OCI-LY1 (cell line): ENCODE results near the gene KATNAL1.

Experiments
- H2AFZ ChIP-seq: fragments of 200-600 bp; sonication (generic), shearing (Covaris generic); 2 replicates; pipeline ENCODE4 v1.6.0; 2014; ENCODE audit warnings: antibody characterized with exemption, mild to moderate bottlenecking, low read length
- H3F3A ChIP-seq: fragments of 200-600 bp; sonication (generic), shearing (Covaris generic); 2 replicates; pipeline ENCODE4 v1.6.0; 2014; ENCODE audit warnings: mild to moderate bottlenecking, antibody characterized with exemption, low read length, moderate library complexity; ENCODE audit not compliant: insufficient read depth
- H3K27ac ChIP-seq: fragments of 200-600 bp; sonication (generic); 2 replicates; pipeline ENCODE4 v1.5.1; 2014; ENCODE audit warnings: low read length, mixed run types, mild to moderate bottlenecking, low read depth; ENCODE audit not compliant: poor library complexity, severe bottlenecking
- H3K27me3 ChIP-seq: fragments of 200-600 bp; sonication (generic); 2 replicates; pipeline ENCODE4 v1.6.0; 2014; ENCODE audit warnings: antibody characterized with exemption, mild to moderate bottlenecking, low read length, moderate library complexity; ENCODE audit not compliant: insufficient read depth
- H3K36me3 ChIP-seq: fragments of 200-600 bp; sonication (generic); 2 replicates; pipeline ENCODE4 v1.6.1; 2014; ENCODE audit warnings: mild to moderate bottlenecking, antibody characterized with exemption, low read length, moderate library complexity, mixed read lengths; ENCODE audit not compliant: insufficient read depth
- H3K4me1 ChIP-seq: fragments of 200-600 bp; sonication (generic); 2 replicates; pipeline ENCODE4 v1.5.1; 2014; ENCODE audit warnings: mild to moderate bottlenecking, low read length, moderate library complexity; ENCODE audit not compliant: insufficient read depth, severe bottlenecking
- H3K4me2 ChIP-seq: fragments of 200-600 bp; sonication (generic), shearing (Covaris generic); 2 replicates; pipeline ENCODE4 v1.6.1; 2014; ENCODE audit warnings: low read length
- H3K4me3 ChIP-seq: fragments of 200-600 bp; sonication (generic); 2 replicates; pipeline ENCODE4 v1.5.1; 2014; ENCODE audit warnings: low read length, low read depth, mild to moderate bottlenecking, mixed read lengths; ENCODE audit not compliant: poor library complexity, severe bottlenecking
- H3K79me2 ChIP-seq: fragments of 200-600 bp; shearing (Covaris generic); 2 replicates; pipeline ENCODE4 v1.6.1; 2016; ENCODE audit warnings: mixed run types, low read length, mixed read lengths; ENCODE audit not compliant: insufficient read depth
- H3K9ac ChIP-seq: fragments of 200-600 bp; sonication (generic), shearing (Covaris generic); 2 replicates; pipeline ENCODE4 v1.6.1; 2014; ENCODE audit warnings: mild to moderate bottlenecking, low read length, mixed read lengths
- H3K9me2 ChIP-seq: fragments of 200-600 bp; sonication (generic), shearing (Covaris generic); 2 replicates; pipeline ENCODE4 v1.6.1; 2014; ENCODE audit warnings: low read depth, mild to moderate bottlenecking, low read length, mixed read lengths
- H3K9me3 ChIP-seq: fragments of 200-600 bp; shearing (Covaris generic); 2 replicates; pipeline ENCODE4 v1.6.1; 2014; ENCODE audit warnings: low read length, mixed read lengths
- H4K20me1 ChIP-seq: fragments of 200-600 bp; sonication (generic), shearing (Covaris generic); 2 replicates; pipeline ENCODE4 v1.6.0; 2016; ENCODE audit warnings: mild to moderate bottlenecking, low read length; ENCODE audit not compliant: insufficient read depth
- CTCF ChIP-seq: fragments of 200-600 bp; sonication (generic), shearing (Covaris generic); IDR thresholded peaks from 2 replicates; pipeline ENCODE4 v1.5.1; 2017; ENCODE audit warnings: mild to moderate bottlenecking, antibody characterized with exemption, low read length, moderate library complexity, mixed read lengths
- EZH2 ChIP-seq: fragments of 200-600 bp; sonication (generic), shearing (Covaris generic); IDR thresholded peaks from 2 replicates; pipeline ENCODE4 v1.8.0; 2017; ENCODE audit warnings: borderline replicate concordance, mixed run types, mild to moderate bottlenecking, antibody characterized with exemption, low read length, moderate library complexity, mixed read lengths

KATNAL1 gene

GRCh38 chr13:30256713-30257467 lies 50.5 kb downstream of the KATNAL1 start:
- H3K27ac ChIP-seq = peak overlapping the region; percentile 38
- TF ChIP-seq CTCF (peak; percentile 22; the same call in 1 of the 2 replicates), EZH2 (no peak)
- no peaks in the 10 kb centered on the region for H3F3A ChIP-seq
- H3K4me3 ChIP-seq = no peak overlapping the region
- H2AFZ ChIP-seq = no peak overlapping the region
- peaks cover 16% of the 10 kb centered on the region for H3K4me1 ChIP-seq
- H3K4me2 ChIP-seq = no peak overlapping the region; the same call in 1 of the 2 replicates
- H3K79me2 ChIP-seq = no peaks in the 10 kb centered on the region
- no peaks in the 10 kb centered on the region for H3K36me3 ChIP-seq
- no peaks in the 10 kb centered on the region for H3K9me3 ChIP-seq
- no peaks in the 10 kb centered on the region for H4K20me1 ChIP-seq
- H3K9ac ChIP-seq = no peak overlapping the region
- no peaks in the 10 kb centered on the region for H3K27me3 ChIP-seq
- H3K9me2 ChIP-seq = no peaks in the 10 kb centered on the region

GRCh38 chr13:30255696-30256095 lies 51.7 kb downstream of the KATNAL1 start:
- TF ChIP-seq CTCF (peak; percentile 22; the same call in 1 of the 2 replicates), EZH2 (no peak)
- no peak overlapping the region for H3K4me3 ChIP-seq

GRCh38 chr13:30253830-30254229 lies 53.5 kb downstream of the KATNAL1 start:
- H3K79me2 ChIP-seq = no peaks in the 10 kb centered on the region
- TF ChIP-seq CTCF = no peak
- TF ChIP-seq EZH2 = no peak
- H3K36me3 ChIP-seq = 0 out of 2 replicates have a peak, but pooled peaks cover 6% of the 10 kb centered on the region
- no peak overlapping the region for H3K27ac ChIP-seq
- H3K4me2 ChIP-seq = no peak overlapping the region
- 0 out of 2 replicates have a peak, but pooled peaks cover 3% of the 10 kb centered on the region for H3K9me3 ChIP-seq
- no peak overlapping the region for H2AFZ ChIP-seq
- no peak overlapping the region for H3K4me3 ChIP-seq
- H3K9ac ChIP-seq = no peak overlapping the region
- no peaks in the 10 kb centered on the region for H3K9me2 ChIP-seq
- no peaks in the 10 kb centered on the region for H3F3A ChIP-seq
- no peaks in the 10 kb centered on the region for H4K20me1 ChIP-seq
- H3K27me3 ChIP-seq = no peaks in the 10 kb centered on the region
- H3K4me1 ChIP-seq = peaks cover 16% of the 10 kb centered on the region

More at GRCh38 chr13:30255696-30256095, 51.7 kb downstream of the KATNAL1 start:
- Histone ChIP-seq H3K9me2 (no peaks in the 10 kb centered on the region), H3K27ac (no peak overlapping the region), H3K9me3 (no peaks in the 10 kb centered on the region), H3K9ac (no peak overlapping the region), H3K79me2 (no peaks in the 10 kb centered on the region), H2AFZ (no peak overlapping the region), H3K4me1 (peaks cover 16% of the 10 kb centered on the region), H3K27me3 (no peaks in the 10 kb centered on the region), H3K36me3 (0 out of 2 replicates have a peak, but pooled peaks cover 6% of the 10 kb centered on the region), H3F3A (no peaks in the 10 kb centered on the region), H3K4me2 (no peak overlapping the region), H4K20me1 (no peaks in the 10 kb centered on the region)
